ENCODE measurements around the gene PCDH1. TPM values are rescaled to one million over a fixed set of nuclear protein-coding genes. Genes with fewer than 3 reads are reported as not detected.

The PCDH1 gene
- total and polyA plus RNA-seq, 2 of the 13 experiments (the other 11 are each of a cell fraction or from before 2014, with no cell fraction given): 0.11 to 0.83 TPM

DNA sequence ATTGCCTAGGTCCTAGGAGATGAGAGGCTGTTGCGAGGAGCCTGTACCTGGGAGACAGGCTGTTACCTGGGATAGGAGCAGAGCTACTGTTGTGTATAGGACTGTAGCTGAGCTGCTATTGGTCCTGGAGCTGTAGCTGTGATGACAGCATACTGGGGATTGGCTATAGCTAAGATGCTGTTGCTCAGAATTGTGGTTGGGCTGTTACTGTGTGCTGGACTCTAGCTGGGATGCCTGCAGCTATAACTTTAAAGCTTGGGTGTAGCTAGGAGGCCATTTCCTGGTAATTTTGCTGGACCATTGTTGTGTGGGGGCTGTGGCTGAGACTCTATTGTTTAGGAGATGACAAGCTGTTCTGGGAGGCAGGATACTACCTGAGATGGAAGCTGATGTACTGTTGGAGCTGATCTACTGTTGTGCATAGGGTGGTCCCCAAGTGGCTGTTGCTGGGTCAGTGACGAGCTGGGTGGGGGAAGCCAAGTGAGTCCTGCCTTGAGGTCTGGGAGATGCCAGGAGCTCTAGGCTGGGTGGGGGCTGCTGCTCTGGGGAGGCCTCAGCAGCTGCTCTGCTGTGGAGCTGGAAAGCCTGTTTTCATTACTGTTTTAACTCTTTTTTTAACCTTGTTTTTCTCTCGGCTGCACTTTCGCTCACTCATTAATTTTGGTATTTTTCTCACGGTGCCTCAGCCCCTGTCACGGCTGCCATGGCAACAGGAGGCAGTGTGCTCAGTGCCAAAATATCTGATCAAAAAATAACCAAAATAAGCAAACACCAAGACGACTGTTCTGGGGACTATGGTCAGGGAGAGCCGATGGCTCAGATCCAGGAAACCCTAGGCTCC lies 3.0 kb upstream of the PCDH1 start:
- POLR2A ChIA-PET: no interaction called here
- Histone ChIP-seq H3K4me2 (ENCODE audit: low read depth, low read length) (no peak overlapping the region), H3K27ac (ENCODE audit: extremely low read length, insufficient read depth, low read length) (no peak overlapping the region), H2AFZ (ENCODE audit: low read length) (no peak overlapping the region), H3K27me3 (ENCODE audit: control insufficient read depth in 1 of 2, insufficient read depth in 2 of 2, low read length in 2 of 2) (peaks cover 14 to 47% of the 10 kb centered on the region in 2 experiments), H3K79me2 (ENCODE audit: insufficient read depth, low read length) (no peaks in the 10 kb centered on the region), H3K9me3 (ENCODE audit: low read length) (no peaks in the 10 kb centered on the region), H3K9ac (ENCODE audit: insufficient read depth, low read depth, low read length) (no peak overlapping the region), H3K4me1 (ENCODE audit: insufficient read depth, low read length) (peaks cover 39% of the 10 kb centered on the region), H4K20me1 (ENCODE audit: insufficient read depth, low read length) (no peaks in the 10 kb centered on the region), H3K36me3 (replicated peaks in 1 of 2; ENCODE audit: control insufficient read depth in 1 of 2, insufficient read depth in 2 of 2, low read length in 2 of 2) (no peaks in the 10 kb centered on the region), H3K4me3 (replicated peaks in 1 of 3; ENCODE audit: insufficient read depth in 1 of 3, low read depth in 2 of 3, low read length in 3 of 3) (no peak overlapping the region)
- FAIRE-seq: no peak
- CTCF ChIA-PET (ENCODE audit: low intra/inter-chr PET ratio, low total read pairs): no interaction called here
- 6% methylated on average over 7 of the region's 8 CpGs for WGBS (ENCODE audit: low lambda C conversion rate)
- DNase-seq (ENCODE audit: low spot score): no peak
- TF ChIP-seq KLF6 (CRISPR knock-in tag; IDR thresholded peaks at IDR 0.05) (no peak), U2AF2 (IDR thresholded peaks at IDR 0.05; ENCODE audit: low read depth, low read length) (no peak), SRF (IDR thresholded peaks at IDR 0.05; ENCODE audit: low read depth, low read length) (no peak), ZNF350 (CRISPR knock-in tag; IDR thresholded peaks at IDR 0.05; ENCODE audit: borderline replicate concordance, low read depth) (no peak), PATZ1 (CRISPR knock-in tag; IDR thresholded peaks at IDR 0.05) (no peak), ELF4 (CRISPR knock-in tag; IDR thresholded peaks at IDR 0.05; ENCODE audit: borderline replicate concordance) (no peak), SMYD3 (CRISPR knock-in tag; IDR thresholded peaks at IDR 0.05) (no peak), HMG20B (CRISPR knock-in tag; conservative IDR thresholded peaks at IDR 0.05) (no peak), TCF7L2 (IDR thresholded peaks at IDR 0.05; ENCODE audit: low read depth, low read length) (no peak)
- TF ChIP-seq, protein P1, sequence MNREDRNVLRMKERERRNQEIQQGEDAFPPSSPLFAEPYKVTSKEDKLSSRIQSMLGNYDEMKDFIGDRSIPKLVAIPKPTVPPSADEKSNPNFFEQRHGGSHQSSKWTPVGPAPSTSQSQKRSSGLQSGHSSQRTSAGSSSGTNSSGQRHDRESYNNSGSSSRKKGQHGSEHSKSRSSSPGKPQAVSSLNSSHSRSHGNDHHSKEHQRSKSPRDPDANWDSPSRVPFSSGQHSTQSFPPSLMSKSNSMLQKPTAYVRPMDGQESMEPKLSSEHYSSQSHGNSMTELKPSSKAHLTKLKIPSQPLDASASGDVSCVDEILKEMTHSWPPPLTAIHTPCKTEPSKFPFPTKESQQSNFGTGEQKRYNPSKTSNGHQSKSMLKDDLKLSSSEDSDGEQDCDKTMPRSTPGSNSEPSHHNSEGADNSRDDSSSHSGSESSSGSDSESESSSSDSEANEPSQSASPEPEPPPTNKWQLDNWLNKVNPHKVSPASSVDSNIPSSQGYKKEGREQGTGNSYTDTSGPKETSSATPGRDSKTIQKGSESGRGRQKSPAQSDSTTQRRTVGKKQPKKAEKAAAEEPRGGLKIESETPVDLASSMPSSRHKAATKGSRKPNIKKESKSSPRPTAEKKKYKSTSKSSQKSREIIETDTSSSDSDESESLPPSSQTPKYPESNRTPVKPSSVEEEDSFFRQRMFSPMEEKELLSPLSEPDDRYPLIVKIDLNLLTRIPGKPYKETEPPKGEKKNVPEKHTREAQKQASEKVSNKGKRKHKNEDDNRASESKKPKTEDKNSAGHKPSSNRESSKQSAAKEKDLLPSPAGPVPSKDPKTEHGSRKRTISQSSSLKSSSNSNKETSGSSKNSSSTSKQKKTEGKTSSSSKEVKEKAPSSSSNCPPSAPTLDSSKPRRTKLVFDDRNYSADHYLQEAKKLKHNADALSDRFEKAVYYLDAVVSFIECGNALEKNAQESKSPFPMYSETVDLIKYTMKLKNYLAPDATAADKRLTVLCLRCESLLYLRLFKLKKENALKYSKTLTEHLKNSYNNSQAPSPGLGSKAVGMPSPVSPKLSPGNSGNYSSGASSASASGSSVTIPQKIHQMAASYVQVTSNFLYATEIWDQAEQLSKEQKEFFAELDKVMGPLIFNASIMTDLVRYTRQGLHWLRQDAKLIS (CRISPR knock-in tag; IDR thresholded peaks at IDR 0.05): no peak
- TF ChIP-seq, protein P2, sequence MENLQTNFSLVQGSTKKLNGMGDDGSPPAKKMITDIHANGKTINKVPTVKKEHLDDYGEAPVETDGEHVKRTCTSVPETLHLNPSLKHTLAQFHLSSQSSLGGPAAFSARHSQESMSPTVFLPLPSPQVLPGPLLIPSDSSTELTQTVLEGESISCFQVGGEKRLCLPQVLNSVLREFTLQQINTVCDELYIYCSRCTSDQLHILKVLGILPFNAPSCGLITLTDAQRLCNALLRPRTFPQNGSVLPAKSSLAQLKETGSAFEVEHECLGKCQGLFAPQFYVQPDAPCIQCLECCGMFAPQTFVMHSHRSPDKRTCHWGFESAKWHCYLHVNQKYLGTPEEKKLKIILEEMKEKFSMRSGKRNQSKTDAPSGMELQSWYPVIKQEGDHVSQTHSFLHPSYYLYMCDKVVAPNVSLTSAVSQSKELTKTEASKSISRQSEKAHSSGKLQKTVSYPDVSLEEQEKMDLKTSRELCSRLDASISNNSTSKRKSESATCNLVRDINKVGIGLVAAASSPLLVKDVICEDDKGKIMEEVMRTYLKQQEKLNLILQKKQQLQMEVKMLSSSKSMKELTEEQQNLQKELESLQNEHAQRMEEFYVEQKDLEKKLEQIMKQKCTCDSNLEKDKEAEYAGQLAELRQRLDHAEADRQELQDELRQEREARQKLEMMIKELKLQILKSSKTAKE (CRISPR knock-in tag; IDR thresholded peaks at IDR 0.05; ENCODE audit: borderline replicate concordance): no peak
- BruUV-seq (replicated peaks): no TSS peak
- ATAC-seq: no peak
- in situ Hi-C loops (cut with HindIII; ENCODE audit: extremely low pct_ligation_motif_present, low pct_unique_long_range_greater_than_20kb): no loop called here
- intact Hi-C loops (cut with micrococcal nuclease; ENCODE audit: unreplicated experiment): no loop called here
